ENCODE measurements around the gene CDK5R2. TPM values are rescaled to one million over a fixed set of nuclear protein-coding genes. Genes with fewer than 3 reads are reported as not detected.
"Not testable (repeated sequence)": the region's sequence is repeated elsewhere in the genome, so short reads cannot be mapped to it uniquely, and the experiment has no call there.

Gene CDK5R2
- total RNA-seq, 1 donor from 2014 or later, result 5.1 TPM

DNA sequence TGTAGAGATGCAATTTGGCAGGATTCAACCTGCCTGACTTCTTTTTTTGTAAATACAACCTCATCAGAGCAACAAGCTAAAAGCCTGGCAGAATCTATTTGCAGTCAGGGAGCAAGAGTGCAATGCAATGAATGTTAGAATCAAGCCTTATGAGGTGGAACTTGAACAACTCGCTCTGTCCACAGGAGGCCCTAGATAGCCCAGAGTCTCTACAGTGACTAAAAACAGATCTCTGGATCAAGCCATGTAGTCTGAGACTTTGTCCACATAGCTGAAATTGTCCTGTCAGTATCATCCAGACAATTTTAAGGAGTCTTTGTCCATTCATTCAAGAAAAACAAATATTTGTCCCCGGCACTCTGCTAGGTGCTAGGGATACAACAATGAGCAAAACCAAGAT lies 32.0 kb upstream of the CDK5R2 start:
- TF ChIP-seq, protein P1, sequence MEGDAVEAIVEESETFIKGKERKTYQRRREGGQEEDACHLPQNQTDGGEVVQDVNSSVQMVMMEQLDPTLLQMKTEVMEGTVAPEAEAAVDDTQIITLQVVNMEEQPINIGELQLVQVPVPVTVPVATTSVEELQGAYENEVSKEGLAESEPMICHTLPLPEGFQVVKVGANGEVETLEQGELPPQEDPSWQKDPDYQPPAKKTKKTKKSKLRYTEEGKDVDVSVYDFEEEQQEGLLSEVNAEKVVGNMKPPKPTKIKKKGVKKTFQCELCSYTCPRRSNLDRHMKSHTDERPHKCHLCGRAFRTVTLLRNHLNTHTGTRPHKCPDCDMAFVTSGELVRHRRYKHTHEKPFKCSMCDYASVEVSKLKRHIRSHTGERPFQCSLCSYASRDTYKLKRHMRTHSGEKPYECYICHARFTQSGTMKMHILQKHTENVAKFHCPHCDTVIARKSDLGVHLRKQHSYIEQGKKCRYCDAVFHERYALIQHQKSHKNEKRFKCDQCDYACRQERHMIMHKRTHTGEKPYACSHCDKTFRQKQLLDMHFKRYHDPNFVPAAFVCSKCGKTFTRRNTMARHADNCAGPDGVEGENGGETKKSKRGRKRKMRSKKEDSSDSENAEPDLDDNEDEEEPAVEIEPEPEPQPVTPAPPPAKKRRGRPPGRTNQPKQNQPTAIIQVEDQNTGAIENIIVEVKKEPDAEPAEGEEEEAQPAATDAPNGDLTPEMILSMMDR (IDR thresholded peaks at IDR 0.05; ENCODE audit: unreplicated experiment), result no peak
- peaks cover 14% of the 10 kb centered on the region for H3K9me3 Mint-ChIP-seq (ENCODE audit: low read depth)
- H3K27ac Mint-ChIP-seq, result no peak overlapping the region
- H3K4me3 Mint-ChIP-seq (ENCODE audit: low read depth), result no peak overlapping the region
- peaks cover 3% of the 10 kb centered on the region for H3K4me1 Mint-ChIP-seq (ENCODE audit: low read depth)
- no peak for DNase-seq (ENCODE audit: low spot score, unreplicated experiment)
- H3K36me3 Mint-ChIP-seq (ENCODE audit: insufficient read depth), result peaks cover 8% of the 10 kb centered on the region
- peaks cover 10% of the 10 kb centered on the region for H3K27me3 Mint-ChIP-seq

DNA sequence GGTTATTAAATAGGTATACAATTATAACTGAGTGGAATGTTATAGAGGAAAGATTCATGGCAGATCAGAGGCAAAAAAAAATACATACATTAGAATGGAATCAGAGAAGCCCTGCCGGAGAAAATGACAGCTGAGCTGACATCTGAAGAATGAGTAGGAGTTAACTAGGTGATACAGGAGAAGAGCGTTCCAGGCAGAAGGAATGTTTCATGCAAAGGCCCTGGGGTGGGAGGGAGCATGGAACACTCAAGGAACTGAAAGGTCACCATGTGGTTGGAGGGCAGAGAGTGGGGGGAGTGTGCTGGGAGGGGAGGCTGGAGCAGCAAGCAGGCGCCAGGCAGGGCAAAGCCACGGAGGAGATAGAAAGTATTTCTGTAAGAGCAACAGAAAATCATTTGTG lies 31.6 kb upstream of the CDK5R2 start:
- H3K36me3 Mint-ChIP-seq (ENCODE audit: insufficient read depth), result peaks cover 7% of the 10 kb centered on the region
- H3K27ac Mint-ChIP-seq, result no peak overlapping the region
- peaks cover 3% of the 10 kb centered on the region for H3K4me1 Mint-ChIP-seq (ENCODE audit: low read depth)
- peaks cover 10% of the 10 kb centered on the region for H3K27me3 Mint-ChIP-seq
- H3K9me3 Mint-ChIP-seq (ENCODE audit: low read depth), result peaks cover 9% of the 10 kb centered on the region
- TF ChIP-seq, protein P1 (IDR thresholded peaks at IDR 0.05; ENCODE audit: unreplicated experiment), result no peak
- H3K4me3 Mint-ChIP-seq (ENCODE audit: low read depth), result no peak overlapping the region
- no peak for DNase-seq (ENCODE audit: low spot score, unreplicated experiment)

DNA sequence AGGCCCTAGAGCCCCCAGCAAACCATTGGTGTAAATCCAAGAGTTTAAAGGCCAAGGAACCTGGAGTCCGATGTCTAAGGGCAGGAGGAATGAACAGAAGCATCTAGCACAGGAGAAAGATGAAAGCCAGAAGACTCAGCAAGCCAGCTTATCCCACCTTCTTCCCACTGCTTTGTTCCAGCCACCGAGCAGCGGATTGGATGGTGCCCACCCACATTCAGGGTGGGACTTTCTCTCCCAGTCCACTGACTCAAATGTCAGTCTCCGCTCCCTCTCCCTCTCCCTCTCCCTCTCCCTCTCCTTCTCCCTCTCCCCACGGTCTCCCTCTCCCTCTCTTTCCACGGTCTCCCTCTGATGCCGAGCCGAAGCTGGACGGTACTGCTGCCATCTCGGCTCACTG lies 29.0 kb upstream of the CDK5R2 start:
- H3K27me3 Mint-ChIP-seq, result peaks cover 24% of the 10 kb centered on the region
- not testable (repeated sequence) for H3K4me3 Mint-ChIP-seq (ENCODE audit: low read depth); H3K27ac Mint-ChIP-seq; DNase-seq (ENCODE audit: low spot score, unreplicated experiment); H3K4me1 Mint-ChIP-seq (ENCODE audit: low read depth); H3K9me3 Mint-ChIP-seq (ENCODE audit: low read depth); H3K36me3 Mint-ChIP-seq (ENCODE audit: insufficient read depth)

DNA sequence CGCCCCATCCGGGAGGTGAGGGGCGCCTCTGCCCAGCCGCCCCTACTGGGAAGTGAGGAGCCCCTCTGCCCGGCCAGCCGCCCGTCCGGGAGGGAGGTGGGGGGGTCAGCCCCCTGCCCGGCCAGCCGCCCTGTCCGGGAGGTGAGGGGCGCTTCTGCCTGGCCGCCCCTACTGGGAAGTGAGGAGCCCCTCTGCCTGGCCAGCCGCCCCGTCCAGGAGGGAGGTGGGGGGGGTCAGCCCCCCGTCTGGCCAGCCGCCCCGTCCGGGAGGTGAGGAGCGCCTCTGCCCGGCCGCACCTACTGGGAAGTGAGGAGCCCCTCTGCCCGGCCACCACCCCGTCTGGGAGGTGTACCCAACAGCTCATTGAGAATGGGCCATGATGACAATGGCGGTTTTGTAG lies 27.7 kb upstream of the CDK5R2 start:
- DNase-seq (ENCODE audit: low spot score, unreplicated experiment); H3K4me1 Mint-ChIP-seq (ENCODE audit: low read depth); H3K4me3 Mint-ChIP-seq (ENCODE audit: low read depth); H3K9me3 Mint-ChIP-seq (ENCODE audit: low read depth); H3K27ac Mint-ChIP-seq; H3K36me3 Mint-ChIP-seq (ENCODE audit: insufficient read depth): not testable (repeated sequence)
- H3K27me3 Mint-ChIP-seq, result peaks cover 36% of the 10 kb centered on the region

DNA sequence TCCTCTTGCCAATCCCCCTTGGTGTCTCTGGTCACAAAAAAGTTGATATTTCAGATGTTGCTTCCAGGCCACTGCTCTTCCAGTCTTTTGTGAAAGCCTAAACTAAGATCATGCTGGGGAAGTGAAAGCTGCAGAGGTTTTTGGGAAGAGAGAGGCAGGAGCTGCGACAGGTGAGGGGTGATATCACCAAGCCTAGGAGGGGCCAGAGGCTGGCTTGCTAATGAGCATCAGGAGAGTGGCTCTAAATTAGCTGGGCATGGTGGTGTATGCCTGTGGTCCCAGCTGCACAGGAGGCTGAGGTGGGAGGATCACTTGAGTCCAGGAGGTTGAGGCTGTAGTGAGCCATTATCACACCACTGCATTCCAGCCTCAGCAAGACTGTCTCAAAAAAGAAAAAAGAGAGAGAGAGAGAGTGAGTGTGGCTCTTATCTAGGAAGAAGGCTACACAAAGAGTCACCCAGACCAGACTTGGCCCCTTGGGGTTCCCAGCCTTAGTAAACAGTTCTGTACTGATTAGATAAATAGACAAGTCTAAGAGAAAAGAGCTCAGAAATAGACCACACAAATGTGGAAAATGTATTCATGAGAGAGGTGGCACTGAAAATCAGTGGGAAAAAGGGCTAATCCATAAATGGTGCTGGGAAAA lies 14.6 kb upstream of the CDK5R2 start:
- peaks cover 36% of the 10 kb centered on the region for H3K27me3 Mint-ChIP-seq
- peaks cover 3% of the 10 kb centered on the region for H3K4me1 Mint-ChIP-seq (ENCODE audit: low read depth)
- DNase-seq (ENCODE audit: low spot score, unreplicated experiment), result no peak
- peaks cover 3% of the 10 kb centered on the region for H3K9me3 Mint-ChIP-seq (ENCODE audit: low read depth)
- no peak overlapping the region for H3K4me3 Mint-ChIP-seq (ENCODE audit: low read depth)
- H3K36me3 Mint-ChIP-seq (ENCODE audit: insufficient read depth), result no peaks in the 10 kb centered on the region
- TF ChIP-seq, protein P1 (IDR thresholded peaks at IDR 0.05; ENCODE audit: unreplicated experiment), result no peak
- H3K27ac Mint-ChIP-seq, result no peak overlapping the region

DNA sequence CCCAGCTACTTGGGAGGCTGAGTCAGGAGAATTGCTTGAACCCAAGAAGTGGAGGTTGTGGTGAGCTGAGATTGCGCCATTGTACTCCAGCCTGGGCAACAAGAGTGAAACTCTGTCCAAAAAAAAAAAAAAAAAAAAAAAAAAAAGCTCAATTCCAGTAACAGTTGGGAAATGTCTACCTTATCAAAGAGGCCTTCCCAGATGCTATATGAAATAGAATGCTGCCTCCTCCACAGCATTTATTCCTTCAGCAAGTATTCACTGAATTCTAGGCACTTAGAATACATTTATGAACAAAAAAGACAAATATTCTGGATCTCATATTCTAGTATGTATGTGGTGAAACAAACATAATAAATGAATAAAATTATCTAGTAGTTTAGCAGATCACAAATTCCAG lies 12.8 kb upstream of the CDK5R2 start:
- TF ChIP-seq, protein P1 (IDR thresholded peaks at IDR 0.05; ENCODE audit: unreplicated experiment), result no peak
- H3K27me3 Mint-ChIP-seq, result peaks cover 33% of the 10 kb centered on the region
- peaks cover 6% of the 10 kb centered on the region for H3K4me1 Mint-ChIP-seq (ENCODE audit: low read depth)
- H3K9me3 Mint-ChIP-seq (ENCODE audit: low read depth), result peaks cover under 1% of the 10 kb centered on the region
- H3K4me3 Mint-ChIP-seq (ENCODE audit: low read depth), result no peak overlapping the region
- H3K36me3 Mint-ChIP-seq (ENCODE audit: insufficient read depth), result no peaks in the 10 kb centered on the region
- no peak overlapping the region for H3K27ac Mint-ChIP-seq
- no peak for DNase-seq (ENCODE audit: low spot score, unreplicated experiment)
